ENCODE results near the gene NTRK3. TPM values are rescaled to one million over a fixed set of nuclear protein-coding genes. Genes with fewer than 3 reads are reported as not detected.

The NTRK3 gene
- total and polyA plus RNA-seq, 2 of the 8 experiments (the other 6 are each of a cell fraction or from before 2014, with no cell fraction given) = 4.5 to 6.8 TPM

DNA sequence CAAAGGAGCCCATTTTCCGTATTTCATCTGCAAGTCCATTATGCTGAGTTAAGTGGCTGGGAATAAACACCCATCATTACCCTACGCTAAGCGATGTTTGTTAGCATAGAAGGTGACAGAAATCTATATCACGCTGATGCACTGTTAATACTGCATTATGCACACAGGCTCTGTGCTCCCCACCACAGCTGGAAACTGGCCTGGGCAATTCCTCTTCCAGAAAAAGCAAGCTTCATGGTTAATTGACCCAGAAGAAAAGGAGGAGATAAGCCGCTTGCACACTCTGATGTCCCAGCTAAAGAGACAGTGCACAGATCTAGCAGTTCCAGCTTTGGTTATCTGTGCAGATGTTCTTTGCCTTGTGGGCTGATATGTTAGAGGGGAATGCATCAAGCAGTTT is 232.6 kb downstream of the NTRK3 start:
- Histone ChIP-seq H3K4me3 (ENCODE audit: extremely low read depth in 1 of 4, insufficient read depth in 2 of 4, low read depth in 3 of 4, low read length in 4 of 4) (no peak overlapping the region), H2BK20ac (ENCODE audit: low read length) (no peak overlapping the region), H4K20me1 (replicated peaks in 1 of 2; ENCODE audit: control insufficient read depth in 1 of 2, insufficient read depth in 2 of 2, low read length in 2 of 2) (no peaks in the 10 kb centered on the region), H2AFZ (ENCODE audit: low read length) (no peak overlapping the region), H3K9me3 (ENCODE audit: insufficient read depth in 2 of 2, low read depth in 1 of 2, low read length in 1 of 2) (no peaks in the 10 kb centered on the region), H3K23me2 (ENCODE audit: low read depth, low read length) (no peaks in the 10 kb centered on the region), H3K14ac (ENCODE audit: insufficient read length) (no peak overlapping the region), H3K36me3 (ENCODE audit: control insufficient read depth in 2 of 4, insufficient read depth in 4 of 4, low read length in 3 of 4) (no peaks in the 10 kb centered on the region), H2BK120ac (replicated peaks; ENCODE audit: low read depth, low read length) (no peak overlapping the region), H2AK5ac (ENCODE audit: low read depth, low read length) (no peak overlapping the region), H3K9ac (replicated peaks in 1 of 4; ENCODE audit: extremely low read depth in 1 of 4, low read depth in 3 of 4, low read length in 3 of 4) (no peak overlapping the region), H3K56ac (replicated peaks; ENCODE audit: insufficient read length, low read depth, low read length) (no peak overlapping the region), H2BK15ac (ENCODE audit: low read length) (no peak overlapping the region), H3K4me1 (replicated peaks in 1 of 4; ENCODE audit: control insufficient read depth in 3 of 4, insufficient read depth in 4 of 4, low read length in 3 of 4) (peaks cover 0 to 2% (median under 1%) of the 10 kb centered on the region in 4 experiments; a peak in 1 of 7 replicates), H3K79me1 (ENCODE audit: low read depth, low read length) (no peaks in the 10 kb centered on the region), H2BK5ac (ENCODE audit: low read depth, low read length) (no peak overlapping the region), H3K27me3 (replicated peaks in 1 of 4; ENCODE audit: control insufficient read depth in 3 of 4, extremely low read depth in 1 of 4, insufficient read depth in 3 of 4, low read length in 3 of 4) (no peaks in the 10 kb centered on the region), H3K18ac (ENCODE audit: extremely low read depth, low read length) (no peak overlapping the region), H4K8ac (ENCODE audit: extremely low read depth, insufficient read depth, low read length) (no peak overlapping the region), H4K5ac (ENCODE audit: insufficient read length, low read depth, low read length) (no peak overlapping the region), H3K79me2 (ENCODE audit: control insufficient read depth in 1 of 2, insufficient read depth in 2 of 2, low read length in 2 of 2) (no peaks in the 10 kb centered on the region), H3K4ac (replicated peaks; ENCODE audit: insufficient read length, low read depth, low read length) (no peak overlapping the region), H3K27ac (ENCODE audit: low read depth, low read length) (no peak overlapping the region), H3K4me2 (ENCODE audit: insufficient read depth in 1 of 2, low read depth in 2 of 2, low read length in 2 of 2) (no peak overlapping the region), H4K91ac (replicated peaks; ENCODE audit: insufficient read length, low read length) (no peak overlapping the region), H3K23ac (ENCODE audit: insufficient read length) (no peak overlapping the region), H2BK12ac (ENCODE audit: low read depth, low read length) (no peak overlapping the region)
- FAIRE-seq (no peak), DNase-seq (ENCODE audit: low read depth in 1 of 2, low spot score in 2 of 2) (no peak)
- TF ChIP-seq NRF1 (IDR thresholded peaks at IDR 0.05; ENCODE audit: low read depth, low read length) (no peak), EZH2 (IDR thresholded peaks at IDR 0.05; ENCODE audit: low read depth, low read length, severe bottlenecking) (no peak), SP1 (IDR thresholded peaks at IDR 0.05; ENCODE audit: low read depth, low read length) (no peak), POLR2A (IDR thresholded peaks at IDR 0.05; ENCODE audit: control extremely low read depth in 1 of 2, low read depth in 2 of 2, low read length in 2 of 2) (no peak), CEBPB (IDR thresholded peaks at IDR 0.05; ENCODE audit: low read depth, low read length) (no peak), YY1 (IDR thresholded peaks at IDR 0.05; ENCODE audit: low read depth, low read length) (no peak), TEAD4 (IDR thresholded peaks at IDR 0.05; ENCODE audit: low read depth, low read length) (no peak), SIN3A (conservative IDR thresholded peaks at IDR 0.05 in 1 of 2, IDR thresholded peaks at IDR 0.05 in 1 of 2; ENCODE audit: low read depth in 1 of 2, low read length in 2 of 2) (no peak), RBBP5 (IDR thresholded peaks at IDR 0.05; ENCODE audit: borderline replicate concordance, low read depth, low read length) (no peak), CBX5 (IDR thresholded peaks at IDR 0.05; ENCODE audit: low read depth, low read length) (no peak), HDAC6 (IDR thresholded peaks at IDR 0.05; ENCODE audit: low read depth, low read length) (no peak), GABPA (IDR thresholded peaks at IDR 0.05; ENCODE audit: borderline replicate concordance, insufficient read depth, low read length) (no peak), EGR1 (IDR thresholded peaks at IDR 0.05; ENCODE audit: borderline replicate concordance, low read depth, low read length) (no peak)
- TF ChIP-seq, protein P1, sequence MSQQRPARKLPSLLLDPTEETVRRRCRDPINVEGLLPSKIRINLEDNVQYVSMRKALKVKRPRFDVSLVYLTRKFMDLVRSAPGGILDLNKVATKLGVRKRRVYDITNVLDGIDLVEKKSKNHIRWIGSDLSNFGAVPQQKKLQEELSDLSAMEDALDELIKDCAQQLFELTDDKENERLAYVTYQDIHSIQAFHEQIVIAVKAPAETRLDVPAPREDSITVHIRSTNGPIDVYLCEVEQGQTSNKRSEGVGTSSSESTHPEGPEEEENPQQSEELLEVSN (IDR thresholded peaks at IDR 0.05) = no peak
- WGBS, 2 experiments (ENCODE audit: extremely low coverage in 1 of 2, insufficient coverage in 1 of 2, insufficient read length in 1 of 2, insufficient replicate concordance in 2 of 2, low coverage in 1 of 2, low lambda C conversion rate in 2 of 2, missing lambda C conversion rate in 1 of 2) = 90% methylated on average over 5 of the region's 5 CpGs; no CpG with 5 or more reads in 1 of the 2 experiments
- POLR2A ChIA-PET (ENCODE audit: partially characterized antibody) = no interaction called here
- CTCF ChIA-PET (ENCODE audit: partially characterized antibody) = interaction anchor here (0.9 to 2.3 kb wide), 5 partner anchors 10 to 307 kb away, joined by 3 to 8 read pairs (median 4); no protein-coding TSS in a partner anchor
